Measurements from ENCODE around the gene ZFAND3.

DNA sequence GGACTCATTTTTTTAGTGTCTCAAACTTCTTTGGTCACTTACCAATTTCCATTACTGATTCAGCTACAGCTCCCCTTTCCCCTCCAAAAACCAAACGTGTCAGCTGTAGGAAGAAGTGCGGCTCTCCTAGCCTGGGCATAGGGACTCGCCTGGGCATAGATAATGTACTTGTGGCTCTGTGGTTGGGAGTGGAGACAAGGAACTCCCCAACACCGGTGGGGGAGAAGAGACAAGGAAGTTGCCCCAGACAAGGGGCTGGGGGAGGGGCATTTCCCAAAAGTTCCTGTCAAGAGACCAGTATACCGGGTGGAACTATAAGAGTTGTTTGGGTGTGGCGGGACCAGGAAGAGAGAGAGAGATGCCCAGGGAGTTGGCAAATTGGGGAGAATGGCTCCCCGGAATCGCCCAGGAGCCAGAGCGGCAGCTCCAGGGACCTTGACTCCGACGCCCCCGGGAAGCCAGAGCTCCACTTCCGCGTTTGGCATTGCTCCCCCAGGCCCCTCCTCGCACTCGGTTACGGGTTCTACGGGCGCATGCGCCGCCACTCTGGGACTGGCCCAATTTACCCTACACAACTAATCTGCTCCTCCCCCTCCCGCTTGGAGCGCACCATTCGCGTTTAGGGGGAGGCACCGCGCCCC, 871 bp upstream of the ZFAND3 start:
- TF ChIP-seq, protein P1, sequence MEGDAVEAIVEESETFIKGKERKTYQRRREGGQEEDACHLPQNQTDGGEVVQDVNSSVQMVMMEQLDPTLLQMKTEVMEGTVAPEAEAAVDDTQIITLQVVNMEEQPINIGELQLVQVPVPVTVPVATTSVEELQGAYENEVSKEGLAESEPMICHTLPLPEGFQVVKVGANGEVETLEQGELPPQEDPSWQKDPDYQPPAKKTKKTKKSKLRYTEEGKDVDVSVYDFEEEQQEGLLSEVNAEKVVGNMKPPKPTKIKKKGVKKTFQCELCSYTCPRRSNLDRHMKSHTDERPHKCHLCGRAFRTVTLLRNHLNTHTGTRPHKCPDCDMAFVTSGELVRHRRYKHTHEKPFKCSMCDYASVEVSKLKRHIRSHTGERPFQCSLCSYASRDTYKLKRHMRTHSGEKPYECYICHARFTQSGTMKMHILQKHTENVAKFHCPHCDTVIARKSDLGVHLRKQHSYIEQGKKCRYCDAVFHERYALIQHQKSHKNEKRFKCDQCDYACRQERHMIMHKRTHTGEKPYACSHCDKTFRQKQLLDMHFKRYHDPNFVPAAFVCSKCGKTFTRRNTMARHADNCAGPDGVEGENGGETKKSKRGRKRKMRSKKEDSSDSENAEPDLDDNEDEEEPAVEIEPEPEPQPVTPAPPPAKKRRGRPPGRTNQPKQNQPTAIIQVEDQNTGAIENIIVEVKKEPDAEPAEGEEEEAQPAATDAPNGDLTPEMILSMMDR (conservative IDR thresholded peaks at IDR 0.05; ENCODE audit: low read length) = no peak
- TF ChIP-seq EZH2phosphoT487 (IDR thresholded peaks at IDR 0.05; ENCODE audit: borderline replicate concordance, low read depth, low read length) = no peak

All from OCI-LY7 (cell line).